ENCODE data around the gene NLGN1. TPM values are rescaled to one million over a fixed set of nuclear protein-coding genes. Genes with fewer than 3 reads are reported as not detected.
A peak's percentile ranks its signal among the peaks of the same experiment; 100 is the strongest.

The NLGN1 gene
- total and polyA plus RNA-seq, 2 of the 8 experiments (the other 6 are each of a cell fraction or from before 2014, with no cell fraction given): 7.8 to 14.8 TPM

GRCh38 chr3:173354124-173354523 lies 43.4 kb upstream of the NLGN1 start:
- no peaks in the 10 kb centered on the region for H3K27me3 ChIP-seq (replicated peaks in 1 of 4; ENCODE audit: control insufficient read depth in 3 of 4, extremely low read depth in 1 of 4, insufficient read depth in 3 of 4, low read length in 3 of 4)
- peak overlapping the region; percentile 11 for H2AK5ac ChIP-seq (ENCODE audit: low read depth, low read length)
- no peak overlapping the region for H3K23ac ChIP-seq (ENCODE audit: insufficient read length)
- H3K56ac ChIP-seq (replicated peaks; ENCODE audit: insufficient read length, low read depth, low read length): no peak overlapping the region
- peak overlapping the region; percentile 35 for H2BK120ac ChIP-seq (replicated peaks; ENCODE audit: low read depth, low read length)
- 0 out of 2 replicates have a peak overlapping the region, but pooled peaks have one; percentile 4 for H2AFZ ChIP-seq (ENCODE audit: low read length)
- peak overlapping the region; percentile 70 for H4K91ac ChIP-seq (replicated peaks; ENCODE audit: insufficient read length, low read length)
- H2BK5ac ChIP-seq (ENCODE audit: low read depth, low read length): peak overlapping the region; percentile 98
- TF ChIP-seq TEAD4 (IDR thresholded peaks at IDR 0.05; ENCODE audit: low read depth, low read length) (no peak), CEBPB (IDR thresholded peaks at IDR 0.05; ENCODE audit: low read depth, low read length) (0 out of 2 replicates have a peak, but pooled peaks have one; percentile 20)
- no peak overlapping the region for H4K8ac ChIP-seq (ENCODE audit: extremely low read depth, insufficient read depth, low read length)
- H4K5ac ChIP-seq (ENCODE audit: insufficient read length, low read depth, low read length): peak overlapping the region; percentile 23
- H3K14ac ChIP-seq (ENCODE audit: insufficient read length): no peak overlapping the region
- no peak for DNase-seq (ENCODE audit: low read depth in 1 of 2, low spot score in 2 of 2)
- 85% methylated on average over 5 of the region's 5 CpGs; no CpG with 5 or more reads in 1 of the 2 experiments for WGBS, 2 experiments (ENCODE audit: extremely low coverage in 1 of 2, insufficient coverage in 1 of 2, insufficient read length in 1 of 2, insufficient replicate concordance in 2 of 2, low coverage in 1 of 2, low lambda C conversion rate in 2 of 2, missing lambda C conversion rate in 1 of 2)
- peak overlapping the region; percentile 94; the same call in 1 of the 2 replicates for H2BK20ac ChIP-seq (ENCODE audit: low read length)
- H3K9ac ChIP-seq (replicated peaks in 1 of 4; ENCODE audit: extremely low read depth in 1 of 4, low read depth in 3 of 4, low read length in 3 of 4): no peak overlapping the region
- no peaks in the 10 kb centered on the region for H4K20me1 ChIP-seq (replicated peaks in 1 of 2; ENCODE audit: control insufficient read depth in 1 of 2, insufficient read depth in 2 of 2, low read length in 2 of 2)
- H3K36me3 ChIP-seq (ENCODE audit: control insufficient read depth in 2 of 4, insufficient read depth in 4 of 4, low read length in 3 of 4): no peaks in the 10 kb centered on the region
- H3K23me2 ChIP-seq (ENCODE audit: low read depth, low read length): no peaks in the 10 kb centered on the region
- peak overlapping the region; percentile 84 for H3K18ac ChIP-seq (ENCODE audit: extremely low read depth, low read length)
- no peak overlapping the region for H3K4me2 ChIP-seq (ENCODE audit: insufficient read depth in 1 of 2, low read depth in 2 of 2, low read length in 2 of 2)
- no peaks in the 10 kb centered on the region for H3K79me1 ChIP-seq (ENCODE audit: low read depth, low read length)
- ChIA-PET POLR2A (ENCODE audit: partially characterized antibody) (no interaction called here), CTCF (ENCODE audit: partially characterized antibody) (no interaction called here)
- H3K4me1 ChIP-seq (replicated peaks in 1 of 4; ENCODE audit: control insufficient read depth in 3 of 4, insufficient read depth in 4 of 4, low read length in 3 of 4): peaks cover 0 to 6% (median 1%) of the 10 kb centered on the region in 4 experiments; a peak in 2 of 7 replicates
- no peak overlapping the region for H3K4ac ChIP-seq (replicated peaks; ENCODE audit: insufficient read length, low read depth, low read length)
- H3K27ac ChIP-seq (ENCODE audit: low read depth, low read length): no peak overlapping the region
- H3K4me3 ChIP-seq (ENCODE audit: extremely low read depth in 1 of 4, insufficient read depth in 2 of 4, low read depth in 3 of 4, low read length in 4 of 4): no peak overlapping the region
- no peak overlapping the region for H2BK15ac ChIP-seq (ENCODE audit: low read length)
- H3K79me2 ChIP-seq (ENCODE audit: control insufficient read depth in 1 of 2, insufficient read depth in 2 of 2, low read length in 2 of 2): no peaks in the 10 kb centered on the region
- FAIRE-seq: no peak
- peak overlapping the region; percentile 91 for H2BK12ac ChIP-seq (ENCODE audit: low read depth, low read length)
- no peaks in the 10 kb centered on the region for H3K9me3 ChIP-seq (ENCODE audit: insufficient read depth in 2 of 2, low read depth in 1 of 2, low read length in 1 of 2)
